ENCODE results near the gene C5.

The C5 gene

DNA sequence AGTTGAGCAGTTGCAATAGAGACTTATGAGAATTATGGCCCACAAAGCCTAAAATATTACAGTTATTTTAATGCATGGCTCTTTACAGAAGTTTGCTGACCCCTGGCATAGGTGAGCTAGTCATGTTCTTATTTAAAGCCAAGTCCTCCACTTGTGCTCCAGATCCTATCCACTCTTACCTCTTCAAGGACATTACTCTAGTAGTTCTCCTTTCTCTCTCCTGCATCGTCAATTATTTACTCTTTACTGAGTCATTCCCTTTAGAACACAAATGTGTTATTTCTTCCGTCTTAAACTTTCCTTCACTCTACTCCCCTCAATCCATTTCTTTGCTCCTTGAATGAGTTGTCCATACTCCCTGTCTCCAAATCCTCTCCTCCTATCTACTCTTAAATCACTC lies 102.9 kb downstream of the C5 start:
- TF ChIP-seq, protein P1, sequence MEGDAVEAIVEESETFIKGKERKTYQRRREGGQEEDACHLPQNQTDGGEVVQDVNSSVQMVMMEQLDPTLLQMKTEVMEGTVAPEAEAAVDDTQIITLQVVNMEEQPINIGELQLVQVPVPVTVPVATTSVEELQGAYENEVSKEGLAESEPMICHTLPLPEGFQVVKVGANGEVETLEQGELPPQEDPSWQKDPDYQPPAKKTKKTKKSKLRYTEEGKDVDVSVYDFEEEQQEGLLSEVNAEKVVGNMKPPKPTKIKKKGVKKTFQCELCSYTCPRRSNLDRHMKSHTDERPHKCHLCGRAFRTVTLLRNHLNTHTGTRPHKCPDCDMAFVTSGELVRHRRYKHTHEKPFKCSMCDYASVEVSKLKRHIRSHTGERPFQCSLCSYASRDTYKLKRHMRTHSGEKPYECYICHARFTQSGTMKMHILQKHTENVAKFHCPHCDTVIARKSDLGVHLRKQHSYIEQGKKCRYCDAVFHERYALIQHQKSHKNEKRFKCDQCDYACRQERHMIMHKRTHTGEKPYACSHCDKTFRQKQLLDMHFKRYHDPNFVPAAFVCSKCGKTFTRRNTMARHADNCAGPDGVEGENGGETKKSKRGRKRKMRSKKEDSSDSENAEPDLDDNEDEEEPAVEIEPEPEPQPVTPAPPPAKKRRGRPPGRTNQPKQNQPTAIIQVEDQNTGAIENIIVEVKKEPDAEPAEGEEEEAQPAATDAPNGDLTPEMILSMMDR (IDR thresholded peaks at IDR 0.05; ENCODE audit: insufficient read depth, missing control alignments): no peak
- DNase-seq (ENCODE audit: insufficient read length, low spot score) (no peak), FAIRE-seq (no peak)

GRCh38 chr9:120946259-120946658 lies 103.8 kb downstream of the C5 start:
- TF ChIP-seq, protein P1 (IDR thresholded peaks at IDR 0.05; ENCODE audit: insufficient read depth, missing control alignments): no peak

GRCh38 chr9:120944948-120945347 lies 105.1 kb downstream of the C5 start:
- FAIRE-seq (no peak), DNase-seq (ENCODE audit: insufficient read length, low spot score) (no peak)
- TF ChIP-seq, protein P1 (IDR thresholded peaks at IDR 0.05; ENCODE audit: insufficient read depth, missing control alignments): no peak

More at GRCh38 chr9:120946259-120946658, 103.8 kb downstream of the C5 start:
- no peak for DNase-seq (ENCODE audit: insufficient read length, low spot score)
- FAIRE-seq: no peak

DNA sequence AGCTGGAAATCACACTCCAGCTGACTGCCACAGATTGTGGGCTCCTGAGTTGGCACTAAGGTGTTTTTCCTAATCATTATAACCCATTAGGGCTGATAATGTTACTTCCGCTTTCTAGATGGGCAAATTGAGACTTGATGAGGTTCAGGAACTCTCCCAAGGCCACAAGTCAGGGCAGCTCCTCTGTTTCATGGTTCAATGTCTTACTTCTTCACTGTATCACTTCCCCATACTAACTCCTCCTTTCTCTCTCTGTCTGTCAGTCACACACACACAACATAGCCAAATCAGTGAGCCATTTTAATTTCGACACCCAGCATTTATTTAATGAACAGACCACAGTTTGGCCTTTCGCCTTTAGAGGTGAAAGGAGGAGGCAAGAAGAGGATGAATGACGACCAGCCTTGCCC lies 105.6 kb downstream of the C5 start:
- FAIRE-seq (no peak), DNase-seq (ENCODE audit: insufficient read length, low spot score) (no peak)
- TF ChIP-seq, protein P1 (IDR thresholded peaks at IDR 0.05; ENCODE audit: insufficient read depth, missing control alignments): no peak

DNA sequence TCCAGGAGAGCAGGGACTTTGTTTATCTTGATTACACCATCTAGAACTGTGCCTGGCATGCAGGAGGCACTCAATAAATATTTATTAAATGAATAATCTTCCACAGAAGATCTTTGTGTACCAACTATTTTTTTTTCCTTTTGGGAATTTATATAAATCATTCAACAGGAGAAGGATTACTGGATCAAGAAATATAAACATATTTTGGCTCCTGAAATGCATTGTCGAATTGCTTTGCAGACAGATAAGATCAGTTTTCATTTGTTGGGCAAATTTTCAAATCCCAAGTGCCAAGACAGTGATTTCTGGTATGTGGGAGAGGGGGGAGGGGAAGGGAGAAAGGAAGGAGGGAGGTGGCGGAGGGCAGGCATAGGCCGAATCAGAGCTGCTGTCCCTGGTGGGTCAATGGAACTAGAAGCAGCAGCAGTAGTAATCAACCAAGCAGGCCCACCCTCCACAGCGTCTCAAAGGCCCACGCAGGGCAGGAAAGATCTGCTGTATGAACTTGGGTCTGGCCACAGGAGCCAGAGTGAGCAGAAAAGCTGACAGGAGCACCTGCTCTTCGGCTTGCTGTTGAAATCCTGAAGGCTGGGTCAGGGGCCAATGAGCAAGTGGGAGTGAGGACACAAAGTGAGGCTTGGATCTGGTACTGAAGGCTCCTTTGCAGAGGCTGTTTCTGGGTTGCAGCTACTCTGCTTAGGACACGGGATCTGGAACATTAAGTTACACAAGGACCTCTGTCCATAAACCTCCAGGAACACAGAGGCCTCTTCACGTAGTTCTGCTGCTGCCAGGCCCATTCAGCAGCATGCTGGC lies 107.7 kb downstream of the C5 start:
- no peak for FAIRE-seq
- DNase-seq (ENCODE audit: insufficient read length, low spot score): no peak

GRCh38 chr9:120941046-120941770 lies 108.9 kb downstream of the C5 start:
- no peak for FAIRE-seq
- no peak for DNase-seq (ENCODE audit: insufficient read length, low spot score)
- TF ChIP-seq, protein P1 (IDR thresholded peaks at IDR 0.05; ENCODE audit: insufficient read depth, missing control alignments): no peak

More for the DNA sequence above, 107.7 kb downstream of the C5 start:
- TF ChIP-seq, protein P1 (IDR thresholded peaks at IDR 0.05; ENCODE audit: insufficient read depth, missing control alignments): no peak

GRCh38 chr9:120940573-120940972 lies 109.5 kb downstream of the C5 start:
- TF ChIP-seq, protein P1 (IDR thresholded peaks at IDR 0.05; ENCODE audit: insufficient read depth, missing control alignments): no peak
- FAIRE-seq (no peak), DNase-seq (ENCODE audit: insufficient read length, low spot score) (no peak)
